ENCODE measurements around the gene LTBP4. TPM values are rescaled to one million over a fixed set of nuclear protein-coding genes. Genes with fewer than 3 reads are reported as not detected.
"Not testable (repeated sequence)": the region's sequence is repeated elsewhere in the genome, so short reads cannot be mapped to it uniquely, and the experiment has no call there.

LTBP4 gene
- total and polyA plus RNA-seq, 2 experiments from 2014 or later = 50.2 to 163 TPM

DNA sequence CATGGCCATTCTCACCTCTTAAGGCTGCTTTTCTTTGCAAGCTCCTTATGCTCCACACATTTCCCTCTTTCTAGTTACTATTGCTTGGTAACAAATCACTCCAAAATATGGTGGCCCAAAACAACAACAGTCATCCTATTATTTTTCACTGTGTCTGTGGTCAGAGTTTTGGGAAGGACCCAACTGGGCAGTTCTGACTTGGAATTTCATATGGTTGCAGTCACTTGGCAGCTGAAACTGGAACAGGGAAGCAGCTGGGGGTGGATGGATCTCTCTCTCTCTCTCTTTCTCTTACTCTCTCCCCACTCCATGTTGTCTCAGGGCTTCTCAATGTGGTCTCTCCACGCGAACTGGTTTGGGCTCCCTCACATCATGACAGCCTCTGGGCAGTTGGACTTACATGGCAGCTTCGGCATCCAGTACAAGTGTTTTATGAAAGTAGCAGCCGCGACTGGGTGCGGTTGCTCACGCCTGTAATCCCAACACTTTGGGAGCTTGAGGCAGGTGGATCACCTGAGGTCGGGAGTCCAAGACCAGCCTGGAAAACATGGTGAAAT is 49.7 kb downstream of the LTBP4 start:
- TF ChIP-seq, protein P1, sequence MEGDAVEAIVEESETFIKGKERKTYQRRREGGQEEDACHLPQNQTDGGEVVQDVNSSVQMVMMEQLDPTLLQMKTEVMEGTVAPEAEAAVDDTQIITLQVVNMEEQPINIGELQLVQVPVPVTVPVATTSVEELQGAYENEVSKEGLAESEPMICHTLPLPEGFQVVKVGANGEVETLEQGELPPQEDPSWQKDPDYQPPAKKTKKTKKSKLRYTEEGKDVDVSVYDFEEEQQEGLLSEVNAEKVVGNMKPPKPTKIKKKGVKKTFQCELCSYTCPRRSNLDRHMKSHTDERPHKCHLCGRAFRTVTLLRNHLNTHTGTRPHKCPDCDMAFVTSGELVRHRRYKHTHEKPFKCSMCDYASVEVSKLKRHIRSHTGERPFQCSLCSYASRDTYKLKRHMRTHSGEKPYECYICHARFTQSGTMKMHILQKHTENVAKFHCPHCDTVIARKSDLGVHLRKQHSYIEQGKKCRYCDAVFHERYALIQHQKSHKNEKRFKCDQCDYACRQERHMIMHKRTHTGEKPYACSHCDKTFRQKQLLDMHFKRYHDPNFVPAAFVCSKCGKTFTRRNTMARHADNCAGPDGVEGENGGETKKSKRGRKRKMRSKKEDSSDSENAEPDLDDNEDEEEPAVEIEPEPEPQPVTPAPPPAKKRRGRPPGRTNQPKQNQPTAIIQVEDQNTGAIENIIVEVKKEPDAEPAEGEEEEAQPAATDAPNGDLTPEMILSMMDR (IDR thresholded peaks at IDR 0.05; ENCODE audit: poor library complexity) = no peak
- TF ChIP-seq EZH2phosphoT487 (IDR thresholded peaks at IDR 0.05; ENCODE audit: low read depth, severe bottlenecking, unreplicated experiment) (no peak), EZH2 (IDR thresholded peaks at IDR 0.05; ENCODE audit: borderline replicate concordance) (no peak)
- no peak overlapping the region for H3K4me2 ChIP-seq
- H3K79me2 ChIP-seq = no peaks in the 10 kb centered on the region
- 93% methylated on average over 8 of the region's 8 CpGs for WGBS (ENCODE audit: low lambda C conversion rate, missing lambda C conversion rate)
- no peak for DNase-seq (ENCODE audit: low spot score)
- no peaks in the 10 kb centered on the region for H3K9me3 ChIP-seq (ENCODE audit: low read depth)
- no peaks in the 10 kb centered on the region for H3K9me2 ChIP-seq (replicated peaks; ENCODE audit: insufficient read depth)
- peak overlapping the region; percentile 68 for H3K27ac ChIP-seq
- no peaks in the 10 kb centered on the region for H3K36me3 ChIP-seq (replicated peaks; ENCODE audit: insufficient read depth, low read depth)
- no peaks in the 10 kb centered on the region for H3K27me3 ChIP-seq
- H4K20me1 ChIP-seq (ENCODE audit: insufficient read depth, poor library complexity, severe bottlenecking) = no peaks in the 10 kb centered on the region
- H3K4me1 ChIP-seq (ENCODE audit: insufficient read depth) = peaks cover 8% of the 10 kb centered on the region
- no peak overlapping the region for H2AFZ ChIP-seq
- H3K4me3 ChIP-seq = no peak overlapping the region

DNA sequence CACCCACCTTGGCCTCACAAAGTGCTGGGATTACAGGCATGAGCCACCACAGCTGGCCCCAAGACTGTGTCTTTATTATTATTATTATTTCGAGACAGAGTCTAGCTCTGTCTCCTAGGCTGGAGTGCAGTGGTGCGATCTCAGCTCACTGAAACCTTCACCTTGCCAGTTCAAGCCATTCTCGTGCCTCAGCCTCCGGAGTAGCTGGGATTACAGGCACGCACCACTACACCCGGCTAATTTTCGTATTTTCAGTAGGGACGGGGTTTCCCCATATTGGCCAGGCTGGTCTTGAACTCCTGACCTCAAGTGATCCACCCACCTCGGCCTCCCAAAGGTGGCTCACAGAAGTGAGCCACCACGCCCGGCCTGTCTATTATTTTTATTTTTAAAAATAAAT is 51.1 kb downstream of the LTBP4 start:
- not testable (repeated sequence) for H3K9me3 ChIP-seq (ENCODE audit: low read depth); H3K4me3 ChIP-seq

DNA sequence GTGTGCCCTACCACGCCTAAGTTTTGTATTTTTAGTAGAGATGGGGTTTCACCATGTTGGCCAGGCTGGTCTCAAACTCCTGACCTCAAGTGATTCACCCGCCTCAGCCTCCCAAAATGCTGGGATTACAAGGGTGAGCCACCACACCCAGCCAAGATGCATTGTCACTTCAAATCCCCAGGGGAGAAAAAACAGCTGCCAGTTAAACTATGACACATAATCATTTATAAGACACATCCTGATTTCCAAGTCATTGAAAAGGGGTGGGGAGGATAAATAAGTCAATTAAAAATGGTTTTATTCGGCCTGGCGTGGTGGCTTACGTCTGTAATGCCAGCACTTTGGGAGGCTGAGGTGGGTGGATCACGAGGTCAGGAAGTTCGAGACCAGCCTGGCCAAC is 54.5 kb downstream of the LTBP4 start:
- WGBS (ENCODE audit: low lambda C conversion rate, missing lambda C conversion rate) = 91% methylated on average over 7 of the region's 7 CpGs
- not testable (repeated sequence) for H2AFZ ChIP-seq; H3K9me3 ChIP-seq (ENCODE audit: low read depth); H3K27ac ChIP-seq; H3K27me3 ChIP-seq; H3K4me3 ChIP-seq; H3K36me3 ChIP-seq (replicated peaks; ENCODE audit: insufficient read depth, low read depth); DNase-seq (ENCODE audit: low spot score); H4K20me1 ChIP-seq (ENCODE audit: insufficient read depth, poor library complexity, severe bottlenecking); H3K4me1 ChIP-seq (ENCODE audit: insufficient read depth); H3K9me2 ChIP-seq (replicated peaks; ENCODE audit: insufficient read depth); H3K4me2 ChIP-seq; H3K79me2 ChIP-seq

More for the DNA sequence above, 51.1 kb downstream of the LTBP4 start:
- H2AFZ ChIP-seq; H3K27me3 ChIP-seq; H4K20me1 ChIP-seq (ENCODE audit: insufficient read depth, poor library complexity, severe bottlenecking); DNase-seq (ENCODE audit: low spot score); H3K9me2 ChIP-seq (replicated peaks; ENCODE audit: insufficient read depth); H3K79me2 ChIP-seq; H3K4me2 ChIP-seq; H3K36me3 ChIP-seq (replicated peaks; ENCODE audit: insufficient read depth, low read depth); H3K4me1 ChIP-seq (ENCODE audit: insufficient read depth): not testable (repeated sequence)
- H3K27ac ChIP-seq = peak overlapping the region; percentile 68
- WGBS (ENCODE audit: low lambda C conversion rate, missing lambda C conversion rate) = 89% methylated on average over 11 of the region's 11 CpGs

DNA sequence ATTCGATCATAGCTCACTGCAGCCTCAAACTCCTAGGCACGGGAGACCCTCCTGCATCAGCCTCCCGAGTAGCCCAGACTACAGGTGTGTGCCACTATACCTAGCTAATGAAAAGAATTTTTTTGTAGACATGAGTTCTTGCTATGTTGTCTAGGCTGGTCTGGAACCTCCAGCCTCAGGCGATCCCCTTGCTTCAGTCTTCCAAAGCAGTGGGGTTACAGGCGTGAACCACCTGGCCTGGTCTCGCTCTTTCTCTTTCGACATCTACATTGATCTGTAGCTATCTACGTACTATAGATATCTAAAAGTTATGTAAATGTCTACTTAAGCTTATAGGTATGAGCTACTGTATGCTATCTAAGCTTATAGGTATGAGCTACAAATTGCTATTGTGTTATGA is 56.9 kb downstream of the LTBP4 start:
- no peaks in the 10 kb centered on the region for H4K20me1 ChIP-seq (ENCODE audit: insufficient read depth, poor library complexity, severe bottlenecking)
- no peak overlapping the region for H3K27ac ChIP-seq
- 90% methylated on average over 8 of the region's 8 CpGs for WGBS (ENCODE audit: low lambda C conversion rate, missing lambda C conversion rate)
- H3K79me2 ChIP-seq = no peaks in the 10 kb centered on the region
- H3K4me2 ChIP-seq = no peak overlapping the region
- H3K9me3 ChIP-seq (ENCODE audit: low read depth) = no peaks in the 10 kb centered on the region
- no peak overlapping the region for H3K4me3 ChIP-seq
- no peaks in the 10 kb centered on the region for H3K4me1 ChIP-seq (ENCODE audit: insufficient read depth)
- H2AFZ ChIP-seq = no peak overlapping the region
- H3K27me3 ChIP-seq = no peaks in the 10 kb centered on the region
- no peaks in the 10 kb centered on the region for H3K36me3 ChIP-seq (replicated peaks; ENCODE audit: insufficient read depth, low read depth)
- no peak for TF ChIP-seq EZH2 (IDR thresholded peaks at IDR 0.05; ENCODE audit: borderline replicate concordance)
- TF ChIP-seq, protein P1 (IDR thresholded peaks at IDR 0.05; ENCODE audit: poor library complexity) = no peak
- no peak for TF ChIP-seq EZH2phosphoT487 (IDR thresholded peaks at IDR 0.05; ENCODE audit: low read depth, severe bottlenecking, unreplicated experiment)
- no peak for DNase-seq (ENCODE audit: low spot score)
- H3K9me2 ChIP-seq (replicated peaks; ENCODE audit: insufficient read depth) = no peaks in the 10 kb centered on the region

Measured in hepatocyte (in vitro differentiated cells).